NT2/D1 (cell line): Measurements from ENCODE around the gene FMO1.
A peak's percentile ranks its signal among the peaks of the same experiment; 100 is the strongest.

ENCODE experiments used
- DNase-seq: peaks from one replicate; pipeline ENCODE4 v3.0.0-alpha.2; 2011; ENCODE audit warnings: low read depth, low spot score
- H3K27me3 ChIP-seq: 2 replicates; pipeline ENCODE4 v1.6.0; 2011; ENCODE audit warnings: mild to moderate bottlenecking; ENCODE audit not compliant: insufficient read length, insufficient read depth
- H3K36me3 ChIP-seq: 2 replicates; pipeline ENCODE4 v1.6.1; 2011; ENCODE audit warnings: mild to moderate bottlenecking, low read length, mixed read lengths; ENCODE audit not compliant: insufficient read depth, insufficient read length
- H3K4me1 ChIP-seq: 2 replicates; pipeline ENCODE4 v1.5.1; 2011; ENCODE audit not compliant: insufficient read depth, insufficient read length
- H3K4me3 ChIP-seq: 2 replicates; pipeline ENCODE4 v1.5.1; 2011; ENCODE audit warnings: low read depth; ENCODE audit not compliant: insufficient read length
- H3K9ac ChIP-seq: 2 replicates; pipeline ENCODE4 v1.6.0; 2011; ENCODE audit warnings: low read depth; ENCODE audit not compliant: insufficient read length
- H3K9me3 ChIP-seq: 2 replicates; pipeline ENCODE4 v1.5.1; 2011; ENCODE audit warnings: mild to moderate bottlenecking, low read length; ENCODE audit not compliant: insufficient read depth
- SUZ12 ChIP-seq: IDR thresholded peaks from 2 replicates; pipeline ENCODE4 v1.6.1; 2011; ENCODE audit not compliant: insufficient read length, insufficient read depth; ENCODE audit errors: extremely low read depth
- YY1 ChIP-seq: IDR thresholded peaks from 2 replicates; pipeline ENCODE4 v1.6.1; 2011; ENCODE audit not compliant: insufficient read length, insufficient read depth
- ZNF274 ChIP-seq: IDR thresholded peaks from 2 replicates; pipeline ENCODE4 v1.6.1; 2011; ENCODE audit warnings: mild to moderate bottlenecking, low read depth, low read length

The FMO1 gene

DNA sequence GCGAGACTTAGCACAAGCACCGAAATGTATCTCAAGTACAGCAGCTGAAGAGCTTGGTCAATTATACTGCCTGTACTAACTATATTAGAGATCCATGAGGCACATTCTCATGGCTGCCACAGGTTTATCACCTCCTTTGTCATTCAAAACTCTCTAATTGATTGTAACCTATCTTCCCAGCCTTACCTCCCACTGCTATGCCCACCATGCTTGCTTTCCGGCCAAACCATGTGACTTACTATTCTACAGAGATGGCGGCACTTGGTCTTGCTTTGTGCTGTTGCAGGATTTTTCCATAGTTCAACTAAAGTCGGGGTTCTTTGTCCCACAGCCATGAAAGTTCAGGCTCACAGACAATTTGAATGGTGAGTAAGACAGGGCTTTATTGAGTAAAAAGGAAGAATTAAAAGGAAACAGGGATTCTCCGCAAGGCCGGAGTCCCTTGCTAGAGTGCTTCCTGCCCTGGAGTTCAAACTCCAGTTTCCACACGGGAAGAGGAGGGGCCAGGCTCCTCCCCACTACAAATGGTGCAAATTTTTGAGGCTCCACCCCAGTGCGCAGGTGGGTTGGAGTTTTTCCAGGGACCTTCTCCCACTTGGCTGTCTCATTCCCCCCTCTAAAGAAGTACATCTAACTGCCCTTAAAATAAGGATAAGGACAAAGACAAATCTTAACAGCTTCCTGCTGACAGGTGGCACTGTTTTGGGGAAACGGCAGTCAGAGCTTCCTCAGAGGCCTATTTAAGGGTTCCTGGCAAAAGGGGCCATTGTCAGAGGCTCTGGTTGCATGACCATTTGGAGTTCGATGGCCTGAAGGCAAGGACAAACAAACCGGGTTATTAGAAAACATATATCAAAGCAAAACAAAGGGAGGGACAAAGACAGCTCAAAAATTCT lies 34.5 kb upstream of the FMO1 start:
- TF ChIP-seq SUZ12 (no peak), YY1 (no peak), ZNF274 (no peak)

DNA sequence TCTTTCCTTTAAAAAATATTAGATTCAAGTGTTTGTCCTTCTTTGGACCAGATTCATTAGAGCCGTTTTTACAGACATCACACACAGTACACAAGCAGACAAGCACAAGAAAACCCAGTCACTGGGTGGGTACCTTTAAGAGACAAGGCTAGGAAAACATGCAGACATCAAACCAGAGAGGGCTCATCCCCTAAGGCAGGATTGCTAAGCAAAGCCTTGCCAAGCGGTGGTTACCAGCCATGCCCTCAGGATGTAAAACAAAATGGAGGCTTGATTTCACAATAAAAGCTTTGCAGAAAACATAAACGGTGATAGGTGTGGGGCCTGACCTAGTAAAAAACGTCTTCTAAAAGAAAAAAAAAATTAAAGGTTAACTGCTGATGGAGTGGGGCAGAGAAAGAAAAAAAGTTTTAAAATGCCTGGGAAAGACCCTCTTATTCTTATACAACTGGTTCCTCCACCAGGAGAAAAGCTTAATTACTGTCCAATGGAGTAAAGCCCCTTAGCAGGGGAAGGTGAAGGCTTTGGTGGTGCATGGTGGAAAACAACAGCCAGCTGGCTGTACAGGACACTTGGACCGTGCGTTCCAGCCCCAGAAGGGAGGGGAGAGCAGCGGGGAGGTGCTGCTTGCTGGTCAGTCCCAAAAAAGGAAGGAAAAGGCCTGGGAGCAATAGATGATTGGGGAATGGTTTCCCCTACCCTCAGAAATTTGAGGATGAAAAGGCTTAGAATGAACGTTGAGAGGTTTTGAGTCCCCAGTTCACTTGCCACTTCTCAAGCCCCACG lies 30.4 kb upstream of the FMO1 start:
- Histone ChIP-seq H3K9me3 (peaks cover 64% of the 10 kb centered on the region), H3K36me3 (no peaks in the 10 kb centered on the region), H3K4me1 (peaks cover 2% of the 10 kb centered on the region), H3K9ac (no peak overlapping the region), H3K27me3 (no peaks in the 10 kb centered on the region), H3K4me3 (no peak overlapping the region)
- no peak for DNase-seq
- TF ChIP-seq YY1 = no peak
- TF ChIP-seq SUZ12 = no peak
- TF ChIP-seq ZNF274 = no peak

More for the DNA sequence above, 34.5 kb upstream of the FMO1 start:
- peak; percentile 48 for DNase-seq
- H3K36me3 ChIP-seq = no peaks in the 10 kb centered on the region
- H3K9me3 ChIP-seq = peaks cover 65% of the 10 kb centered on the region
- peaks cover 2% of the 10 kb centered on the region for H3K4me1 ChIP-seq
- no peaks in the 10 kb centered on the region for H3K27me3 ChIP-seq
- no peak overlapping the region for H3K9ac ChIP-seq
- H3K4me3 ChIP-seq = no peak overlapping the region

- H3K36me3 ChIP-seq = no peaks in the 10 kb centered on the region
- H3K9ac ChIP-seq = no peak overlapping the region
- H3K27me3 ChIP-seq = no peaks in the 10 kb centered on the region
- no peak overlapping the region for H3K4me3 ChIP-seq
- DNase-seq = no peak
- H3K4me1 ChIP-seq = peaks cover 2% of the 10 kb centered on the region
- no peak for TF ChIP-seq YY1
- TF ChIP-seq ZNF274 = no peak
- TF ChIP-seq SUZ12 = no peak
- peaks cover 62% of the 10 kb centered on the region for H3K9me3 ChIP-seq
Observed at GRCh38 chr1:171218661-171219060, 29.6 kb upstream of the FMO1 start.

- H3K27me3 ChIP-seq = no peaks in the 10 kb centered on the region
- H3K4me1 ChIP-seq = peaks cover 2% of the 10 kb centered on the region
- H3K9ac ChIP-seq = no peak overlapping the region
- H3K36me3 ChIP-seq = no peaks in the 10 kb centered on the region
- H3K9me3 ChIP-seq = peaks cover 62% of the 10 kb centered on the region
- H3K4me3 ChIP-seq = no peak overlapping the region
- TF ChIP-seq ZNF274 = no peak
- TF ChIP-seq SUZ12 = no peak
- TF ChIP-seq YY1 = no peak
- DNase-seq = peak; percentile 44
Observed at GRCh38 chr1:171219346-171220080, 28.8 kb upstream of the FMO1 start.

GRCh38 chr1:171220081-171220420 lies 28.2 kb upstream of the FMO1 start:
- DNase-seq = peak; percentile 98
- H3K4me3 ChIP-seq = no peak overlapping the region
- H3K9me3 ChIP-seq = peaks cover 61% of the 10 kb centered on the region
- peaks cover 2% of the 10 kb centered on the region for H3K4me1 ChIP-seq
- TF ChIP-seq ZNF274 (no peak), YY1 (no peak), SUZ12 (no peak)
- H3K9ac ChIP-seq = no peak overlapping the region
- no peaks in the 10 kb centered on the region for H3K36me3 ChIP-seq
- H3K27me3 ChIP-seq = no peaks in the 10 kb centered on the region

DNA sequence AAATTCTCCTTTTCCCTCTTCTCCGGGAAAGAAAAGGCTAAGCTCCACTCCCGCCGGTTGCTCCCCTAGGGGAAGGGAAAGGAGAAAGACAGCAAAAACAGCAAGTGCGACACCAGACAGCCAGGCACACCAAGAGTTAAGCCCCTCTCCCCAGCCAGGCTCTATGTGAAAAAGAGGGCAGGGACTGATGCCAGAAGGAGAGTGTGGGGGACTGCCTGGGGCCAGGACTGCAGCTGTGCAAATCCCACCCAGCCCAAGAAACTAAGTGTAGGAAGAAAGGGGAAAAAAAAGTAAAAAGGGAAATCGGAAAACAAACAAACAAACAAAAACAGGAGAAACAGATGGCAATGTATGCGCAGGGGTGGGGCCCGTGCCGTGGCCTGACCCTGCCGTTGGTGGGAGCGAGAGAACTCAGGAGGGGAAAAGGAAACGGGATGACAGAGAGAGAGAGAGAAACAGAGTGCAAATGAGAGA lies 27.7 kb upstream of the FMO1 start:
- H3K9ac ChIP-seq = no peak overlapping the region
- TF ChIP-seq YY1 (no peak), SUZ12 (no peak), ZNF274 (no peak)

More for the DNA sequence above, 27.7 kb upstream of the FMO1 start:
- H3K4me1 ChIP-seq = peaks cover 2% of the 10 kb centered on the region
- no peaks in the 10 kb centered on the region for H3K36me3 ChIP-seq
- DNase-seq = peak; percentile 94
- peaks cover 59% of the 10 kb centered on the region for H3K9me3 ChIP-seq
- no peak overlapping the region for H3K4me3 ChIP-seq
- H3K27me3 ChIP-seq = no peaks in the 10 kb centered on the region
